Activated B cell treated with CpG ODN at 0.5 μM for 24 hours (primary cell): ENCODE measurements around the gene KIRREL3. TPM values are rescaled to one million over a fixed set of nuclear protein-coding genes. Genes with fewer than 3 reads are reported as not detected.

Source experiments
- ATAC-seq: fragments of 200-7000 bp; cut with Tn5 transposase; one replicate; pipeline ENCODE4 v1.10.0; 2021; ENCODE audit warnings: low read depth, mild to moderate bottlenecking, moderate library complexity
- CTCF ChIA-PET: fragments of 350-600 bp; sonication (Branson Sonifier 250); formaldehyde crosslinking; loops from one replicate; lab custom pipeline; 2021; ENCODE audit warnings: antibody characterized with exemption; lab: Charles Lee
- POLR2A ChIA-PET: fragments of 350-600 bp; sonication (Branson Sonifier 250); formaldehyde crosslinking; loops from one replicate; lab custom pipeline; 2021; ENCODE audit warnings: antibody characterized with exemption; lab: Charles Lee
- DNase-seq: peaks from one replicate; pipeline ENCODE4 v3.0.0; 2022
- H3K27ac Mint-ChIP-seq: one replicate; pipeline ENCODE4 v1.8.0; 2020; ENCODE audit warnings: mixed read lengths
- H3K27me3 Mint-ChIP-seq: one replicate; pipeline ENCODE4 v1.8.0; 2021; ENCODE audit warnings: mixed read lengths
- H3K36me3 Mint-ChIP-seq: one replicate; pipeline ENCODE4 v1.8.0; 2021; ENCODE audit warnings: low read depth, mixed read lengths
- H3K4me1 Mint-ChIP-seq: one replicate; pipeline ENCODE4 v1.8.0; 2021; ENCODE audit warnings: mixed read lengths
- H3K4me3 Mint-ChIP-seq: one replicate; pipeline ENCODE4 v1.8.0; 2020; ENCODE audit warnings: mild to moderate bottlenecking, mixed read lengths
- H3K9me3 Mint-ChIP-seq: one replicate; pipeline ENCODE4 v1.8.0; 2020; ENCODE audit warnings: mixed read lengths
- CTCF ChIP-seq: fragments of 200-600 bp; IDR thresholded peaks from one replicate; pipeline ENCODE4 v1.8.0; 2022; ENCODE audit warnings: antibody characterized with exemption, mild to moderate bottlenecking
- intact Hi-C: fragments of 100-400 bp; cut with micrococcal nuclease; formaldehyde crosslinking; loops from one replicate; pipeline ENCODE4 v1.15.1; 2024
- total RNA-seq: library from RNA; stranded (reverse); gene quantifications from 2 replicates; pipeline ENCODE4 v1.2.3, GENCODE V29; 2022

The KIRREL3 gene
- total RNA-seq, 1 donor from 2014 or later, result not detected

- intact Hi-C loops, result no loop called here
- DNase-seq (no peak), ATAC-seq (no peak)
- CTCF ChIA-PET, result interaction anchor here (1.2 to 7.0 kb wide), 2 partner anchors 44 to 1671 kb away, joined by 3 to 118 read pairs; no protein-coding TSS in a partner anchor
- Mint-ChIP-seq H3K27ac (no peak overlapping the region), H3K9me3 (no peaks in the 10 kb centered on the region), H3K27me3 (peaks cover 3% of the 10 kb centered on the region), H3K4me3 (no peak overlapping the region), H3K4me1 (peaks cover 7% of the 10 kb centered on the region), H3K36me3 (no peaks in the 10 kb centered on the region)
- TF ChIP-seq CTCF, result no peak
- POLR2A ChIA-PET, result no interaction called here
Observed at GRCh38 chr11:126485986-126486635, 514.5 kb downstream of the KIRREL3 start.

- Mint-ChIP-seq H3K27me3 (peaks cover 3% of the 10 kb centered on the region), H3K4me3 (no peak overlapping the region), H3K4me1 (peaks cover 13% of the 10 kb centered on the region), H3K9me3 (no peaks in the 10 kb centered on the region), H3K36me3 (no peaks in the 10 kb centered on the region), H3K27ac (no peak overlapping the region)
- ChIA-PET POLR2A (interaction anchor here (0.7 kb wide), 1 partner anchor 48 kb away, joined by 6 read pairs; no protein-coding TSS in a partner anchor), CTCF (interaction anchor here (1.2 to 7.0 kb wide), 2 partner anchors 43 to 1672 kb away, joined by 3 to 118 read pairs; no protein-coding TSS in a partner anchor)
- ATAC-seq (no peak), DNase-seq (no peak)
- TF ChIP-seq CTCF, result no peak
- intact Hi-C loops, result no loop called here
Observed at GRCh38 chr11:126485021-126485792, 515.4 kb downstream of the KIRREL3 start.

- H3K27me3 Mint-ChIP-seq, result peaks cover 3% of the 10 kb centered on the region
- CTCF ChIA-PET, result interaction anchor here (0.5 to 7.0 kb wide), 2 partner anchors 11 to 42 kb away, joined by 3 to 118 read pairs; no protein-coding TSS in a partner anchor
- H3K36me3 Mint-ChIP-seq, result no peaks in the 10 kb centered on the region
- no peak overlapping the region for H3K27ac Mint-ChIP-seq
- H3K4me1 Mint-ChIP-seq, result peaks cover 13% of the 10 kb centered on the region
- no peaks in the 10 kb centered on the region for H3K9me3 Mint-ChIP-seq
- ATAC-seq (no peak), DNase-seq (no peak)
- no peak for TF ChIP-seq CTCF
- intact Hi-C loops, result no loop called here
- POLR2A ChIA-PET, result no interaction called here
- H3K4me3 Mint-ChIP-seq, result no peak overlapping the region
Observed at GRCh38 chr11:126484266-126484665, 516.3 kb downstream of the KIRREL3 start.

- ATAC-seq (no peak), DNase-seq (no peak)
- CTCF ChIA-PET, result interaction anchor here (0.5 to 7.0 kb wide), 4 partner anchors 10 to 173 kb away, joined by 3 to 118 read pairs (median 6); no protein-coding TSS in a partner anchor
- Mint-ChIP-seq H3K4me1 (peaks cover 13% of the 10 kb centered on the region), H3K9me3 (no peaks in the 10 kb centered on the region), H3K4me3 (no peak overlapping the region), H3K27ac (no peak overlapping the region), H3K27me3 (peaks cover 3% of the 10 kb centered on the region), H3K36me3 (no peaks in the 10 kb centered on the region)
- POLR2A ChIA-PET, result no interaction called here
- TF ChIP-seq CTCF, result no peak
- intact Hi-C loops, result no loop called here
Observed at GRCh38 chr11:126483621-126484195, 516.9 kb downstream of the KIRREL3 start.
